ENCODE results near the gene SEC16A.

SEC16A gene

DNA sequence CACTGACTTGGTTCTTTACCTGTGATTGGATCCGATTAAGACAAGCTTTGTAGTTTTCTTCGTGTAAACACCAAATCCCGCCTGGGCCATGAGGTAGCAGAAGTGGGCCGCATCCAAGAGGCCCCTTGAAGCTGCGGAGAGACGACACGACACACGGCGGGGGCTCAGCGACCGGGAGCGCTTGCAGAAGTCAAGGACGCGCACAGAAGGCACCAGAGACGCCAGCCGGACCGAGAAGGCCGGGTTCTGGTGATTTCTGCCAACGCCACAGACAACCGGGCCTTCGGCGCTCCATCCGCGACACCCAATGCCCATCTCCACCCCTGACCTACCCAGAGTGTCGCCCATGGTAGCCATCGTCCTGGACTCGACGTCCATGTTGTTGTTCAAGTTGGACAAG, 23.4 kb downstream of the SEC16A start:
- H3K4me3 ChIP-seq (ENCODE audit: low read length) = no peak overlapping the region
- H2AFZ ChIP-seq (ENCODE audit: low read length) = no peak overlapping the region
- H3K9me3 ChIP-seq (replicated peaks; ENCODE audit: insufficient read depth, low read length) = no peaks in the 10 kb centered on the region
- no peaks in the 10 kb centered on the region for H3F3A ChIP-seq (ENCODE audit: insufficient read depth, low read length)
- H3K27me3 ChIP-seq (replicated peaks; ENCODE audit: insufficient read depth, low read length) = no peaks in the 10 kb centered on the region
- no peaks in the 10 kb centered on the region for H3K4me1 ChIP-seq (ENCODE audit: low read length)
- H3K9ac ChIP-seq (ENCODE audit: low read length) = no peak overlapping the region
- no peaks in the 10 kb centered on the region for H4K20me1 ChIP-seq (ENCODE audit: insufficient read depth, low read length)
- DNase-seq = no peak
- H3K27ac ChIP-seq (ENCODE audit: low read length) = no peak overlapping the region
- H3K36me3 ChIP-seq (replicated peaks; ENCODE audit: insufficient read depth, low read length) = peaks cover 2% of the 10 kb centered on the region; the same call in 1 of the 2 replicates
- H3K4me2 ChIP-seq (ENCODE audit: low read depth, low read length) = no peak overlapping the region
- no peaks in the 10 kb centered on the region for H3K9me2 ChIP-seq (replicated peaks; ENCODE audit: insufficient read depth, low read length)
- TF ChIP-seq EZH2 (optimal IDR thresholded peaks at IDR 0.05; ENCODE audit: low read depth, low read length) = no peak
- no peak for TF ChIP-seq EZH2phosphoT487 (IDR thresholded peaks at IDR 0.05; ENCODE audit: low read length)
- no peak for TF ChIP-seq CTCF (IDR thresholded peaks at IDR 0.05; ENCODE audit: low read length)
- H3K79me2 ChIP-seq (ENCODE audit: low read length) = peaks cover 3% of the 10 kb centered on the region; the same call in 1 of the 2 replicates

DNA sequence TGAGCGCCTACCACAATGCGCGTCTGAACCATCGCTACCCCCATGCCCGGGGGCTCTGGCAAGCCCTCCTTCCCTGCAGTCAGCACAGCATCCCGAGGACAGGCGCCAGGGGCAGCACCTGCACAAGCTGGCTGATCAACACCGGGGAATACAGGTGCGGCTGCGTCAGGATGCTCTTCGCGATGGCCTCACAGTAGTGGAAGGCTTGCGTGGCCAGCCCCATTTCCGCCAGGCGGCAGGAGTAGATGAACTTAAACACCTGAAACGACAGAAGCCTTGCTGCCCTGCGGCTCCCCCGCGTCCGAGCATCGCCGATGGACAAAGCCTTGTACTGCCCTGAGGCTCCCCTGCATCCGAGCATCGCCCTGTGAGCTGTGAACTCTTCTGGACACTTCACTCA, 25.5 kb downstream of the SEC16A start:
- no peak overlapping the region for H2AFZ ChIP-seq (ENCODE audit: low read length)
- no peak for DNase-seq
- H3K27me3 ChIP-seq (replicated peaks; ENCODE audit: insufficient read depth, low read length) = no peaks in the 10 kb centered on the region
- no peak overlapping the region for H3K9ac ChIP-seq (ENCODE audit: low read length)
- H4K20me1 ChIP-seq (ENCODE audit: insufficient read depth, low read length) = no peaks in the 10 kb centered on the region
- H3K27ac ChIP-seq (ENCODE audit: low read length) = no peak overlapping the region
- no peak overlapping the region for H3K4me2 ChIP-seq (ENCODE audit: low read depth, low read length)
- H3K9me2 ChIP-seq (replicated peaks; ENCODE audit: insufficient read depth, low read length) = no peaks in the 10 kb centered on the region
- no peaks in the 10 kb centered on the region for H3K9me3 ChIP-seq (replicated peaks; ENCODE audit: insufficient read depth, low read length)
- no peak overlapping the region for H3K4me3 ChIP-seq (ENCODE audit: low read length)
- H3K36me3 ChIP-seq (replicated peaks; ENCODE audit: insufficient read depth, low read length) = peaks cover 2% of the 10 kb centered on the region; the same call in 1 of the 2 replicates
- H3K79me2 ChIP-seq (ENCODE audit: low read length) = no peaks in the 10 kb centered on the region
- TF ChIP-seq EZH2phosphoT487 (IDR thresholded peaks at IDR 0.05; ENCODE audit: low read length) = no peak
- no peak for TF ChIP-seq EZH2 (optimal IDR thresholded peaks at IDR 0.05; ENCODE audit: low read depth, low read length)
- TF ChIP-seq CTCF (IDR thresholded peaks at IDR 0.05; ENCODE audit: low read length) = no peak
- no peaks in the 10 kb centered on the region for H3F3A ChIP-seq (ENCODE audit: insufficient read depth, low read length)
- no peaks in the 10 kb centered on the region for H3K4me1 ChIP-seq (ENCODE audit: low read length)

DNA sequence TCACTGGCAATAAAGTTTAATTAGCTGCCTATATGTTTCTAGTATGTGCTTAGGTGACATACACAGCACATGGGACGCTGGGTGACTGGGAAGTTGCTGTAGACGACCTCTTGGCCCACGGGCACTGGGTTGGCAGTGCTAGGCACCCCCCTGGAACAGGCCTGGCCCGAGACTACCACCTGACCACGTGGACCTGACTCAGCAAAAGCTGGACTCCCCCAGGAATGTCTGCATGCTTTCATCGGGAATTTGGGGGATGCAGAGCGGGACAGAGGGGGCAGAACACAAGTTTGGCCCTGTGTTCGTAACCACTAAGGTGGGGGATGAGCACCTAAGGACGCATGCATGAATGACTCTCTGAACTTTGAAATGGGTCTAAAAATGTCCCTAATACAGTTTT, 26.6 kb downstream of the SEC16A start:
- Histone ChIP-seq H3K27ac (ENCODE audit: low read length) (no peak overlapping the region), H3K9me2 (replicated peaks; ENCODE audit: insufficient read depth, low read length) (no peaks in the 10 kb centered on the region), H3K4me1 (ENCODE audit: low read length) (no peaks in the 10 kb centered on the region), H3K4me3 (ENCODE audit: low read length) (no peak overlapping the region), H3K9me3 (replicated peaks; ENCODE audit: insufficient read depth, low read length) (no peaks in the 10 kb centered on the region), H3K27me3 (replicated peaks; ENCODE audit: insufficient read depth, low read length) (no peaks in the 10 kb centered on the region), H4K20me1 (ENCODE audit: insufficient read depth, low read length) (no peaks in the 10 kb centered on the region), H3K9ac (ENCODE audit: low read length) (no peak overlapping the region), H2AFZ (ENCODE audit: low read length) (no peak overlapping the region), H3K4me2 (ENCODE audit: low read depth, low read length) (no peak overlapping the region), H3K36me3 (replicated peaks; ENCODE audit: insufficient read depth, low read length) (peaks cover 3% of the 10 kb centered on the region), H3K79me2 (ENCODE audit: low read length) (no peaks in the 10 kb centered on the region), H3F3A (ENCODE audit: insufficient read depth, low read length) (no peaks in the 10 kb centered on the region)
- TF ChIP-seq CTCF (IDR thresholded peaks at IDR 0.05; ENCODE audit: low read length) = no peak
- no peak for TF ChIP-seq EZH2phosphoT487 (IDR thresholded peaks at IDR 0.05; ENCODE audit: low read length)
- TF ChIP-seq EZH2 (optimal IDR thresholded peaks at IDR 0.05; ENCODE audit: low read depth, low read length) = no peak
- no peak for DNase-seq
